ENCODE data around the gene DSTN.

Gene DSTN

DNA sequence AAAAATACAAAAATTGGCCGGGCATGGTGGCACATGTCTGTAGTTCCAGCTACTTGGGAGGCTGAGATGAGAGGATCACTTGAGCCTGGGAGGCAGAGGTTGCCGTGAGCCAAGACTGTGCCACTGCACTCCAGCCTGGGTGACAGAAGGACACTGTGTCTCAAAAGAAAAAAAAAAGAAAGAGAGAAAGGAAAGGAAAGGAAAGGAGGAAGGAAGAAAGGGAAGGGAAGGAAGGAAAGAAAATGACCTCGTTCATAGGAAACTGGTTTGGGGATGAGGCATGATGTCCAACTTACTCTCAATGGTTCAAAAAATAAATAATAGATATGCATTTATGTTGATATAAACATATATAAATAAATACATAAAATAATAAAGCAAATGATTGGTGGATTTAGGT, 31.9 kb upstream of the DSTN start:
- TF ChIP-seq, protein P1, sequence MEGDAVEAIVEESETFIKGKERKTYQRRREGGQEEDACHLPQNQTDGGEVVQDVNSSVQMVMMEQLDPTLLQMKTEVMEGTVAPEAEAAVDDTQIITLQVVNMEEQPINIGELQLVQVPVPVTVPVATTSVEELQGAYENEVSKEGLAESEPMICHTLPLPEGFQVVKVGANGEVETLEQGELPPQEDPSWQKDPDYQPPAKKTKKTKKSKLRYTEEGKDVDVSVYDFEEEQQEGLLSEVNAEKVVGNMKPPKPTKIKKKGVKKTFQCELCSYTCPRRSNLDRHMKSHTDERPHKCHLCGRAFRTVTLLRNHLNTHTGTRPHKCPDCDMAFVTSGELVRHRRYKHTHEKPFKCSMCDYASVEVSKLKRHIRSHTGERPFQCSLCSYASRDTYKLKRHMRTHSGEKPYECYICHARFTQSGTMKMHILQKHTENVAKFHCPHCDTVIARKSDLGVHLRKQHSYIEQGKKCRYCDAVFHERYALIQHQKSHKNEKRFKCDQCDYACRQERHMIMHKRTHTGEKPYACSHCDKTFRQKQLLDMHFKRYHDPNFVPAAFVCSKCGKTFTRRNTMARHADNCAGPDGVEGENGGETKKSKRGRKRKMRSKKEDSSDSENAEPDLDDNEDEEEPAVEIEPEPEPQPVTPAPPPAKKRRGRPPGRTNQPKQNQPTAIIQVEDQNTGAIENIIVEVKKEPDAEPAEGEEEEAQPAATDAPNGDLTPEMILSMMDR (IDR thresholded peaks at IDR 0.05; ENCODE audit: borderline replicate concordance, insufficient read depth, low read depth, low read length): no peak

GRCh38 chr20:17538517-17539170, 31.2 kb upstream of the DSTN start:
- TF ChIP-seq, protein P1 (IDR thresholded peaks at IDR 0.05; ENCODE audit: borderline replicate concordance, insufficient read depth, low read depth, low read length): no peak
- no peak overlapping the region for H3K4me3 ChIP-seq (ENCODE audit: low read depth, low read length)

More for the DNA sequence above, 31.9 kb upstream of the DSTN start:
- no peak overlapping the region for H3K4me3 ChIP-seq (ENCODE audit: low read depth, low read length)

DNA sequence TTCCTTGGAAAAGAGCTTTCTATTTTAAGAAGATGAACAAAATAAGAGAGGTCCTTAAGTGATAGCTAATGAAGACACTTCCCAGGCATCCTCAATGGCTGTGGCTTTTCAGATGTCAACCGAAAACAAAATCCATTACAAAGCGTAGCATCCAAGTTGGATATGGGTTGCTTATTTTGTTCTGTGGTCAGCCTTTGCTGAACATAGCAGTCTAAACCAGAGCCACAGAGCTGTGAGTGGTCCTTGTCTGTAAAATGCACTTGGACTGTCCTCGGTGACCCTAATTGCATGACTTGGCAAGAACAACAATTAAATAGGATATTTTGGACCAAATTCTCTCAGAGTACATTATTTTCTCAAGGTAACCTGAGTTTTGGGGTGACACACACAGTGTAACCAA, 28.3 kb upstream of the DSTN start:
- TF ChIP-seq, protein P1 (IDR thresholded peaks at IDR 0.05; ENCODE audit: borderline replicate concordance, insufficient read depth, low read depth, low read length): no peak
- H3K4me3 ChIP-seq (ENCODE audit: low read depth, low read length): no peak overlapping the region

DNA sequence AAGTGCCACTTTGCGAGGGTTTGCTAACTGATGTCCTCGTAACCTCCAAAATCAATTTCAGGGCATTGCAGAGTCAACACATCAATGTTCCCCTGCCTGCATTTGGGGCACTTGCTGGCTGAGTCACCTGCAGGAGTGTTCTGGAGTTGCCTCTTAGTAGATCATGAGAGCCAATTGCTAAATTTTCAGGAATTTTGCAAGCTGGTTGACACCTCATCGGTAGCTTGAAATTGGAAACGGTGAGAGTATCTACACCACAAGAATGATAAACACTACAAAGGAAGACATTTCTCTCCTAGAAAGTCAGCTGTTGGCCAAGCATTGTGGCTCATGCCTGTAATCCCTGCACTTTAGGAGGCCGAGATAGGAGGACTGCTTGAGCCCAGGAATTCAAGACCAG, 27.9 kb upstream of the DSTN start:
- H3K4me3 ChIP-seq (ENCODE audit: low read depth, low read length): no peak overlapping the region
- TF ChIP-seq, protein P1 (IDR thresholded peaks at IDR 0.05; ENCODE audit: borderline replicate concordance, insufficient read depth, low read depth, low read length): no peak

DNA sequence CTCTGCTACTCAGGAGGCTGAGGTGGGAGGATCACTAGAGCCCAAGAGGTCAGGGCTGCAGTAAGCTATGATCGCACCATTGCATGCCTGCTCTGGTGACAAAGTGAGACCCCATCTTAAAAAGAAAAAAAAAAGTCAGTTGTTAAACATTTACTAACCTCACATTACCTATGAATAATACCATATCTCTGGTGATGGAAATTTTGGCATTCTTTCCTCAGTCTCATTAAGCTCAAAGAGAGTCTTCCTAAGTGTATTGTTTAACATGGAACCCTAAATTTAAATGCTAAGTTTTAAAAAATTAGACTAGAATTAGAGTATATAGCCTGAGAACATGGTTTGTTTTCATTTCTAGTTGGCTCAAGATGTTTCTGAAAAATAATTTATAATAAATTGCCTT, 27.4 kb upstream of the DSTN start:
- TF ChIP-seq, protein P1 (IDR thresholded peaks at IDR 0.05; ENCODE audit: borderline replicate concordance, insufficient read depth, low read depth, low read length): no peak
- no peak overlapping the region for H3K4me3 ChIP-seq (ENCODE audit: low read depth, low read length)

GRCh38 chr20:17542993-17543412, 26.9 kb upstream of the DSTN start:
- TF ChIP-seq, protein P1 (IDR thresholded peaks at IDR 0.05; ENCODE audit: borderline replicate concordance, insufficient read depth, low read depth, low read length): no peak
- no peak overlapping the region for H3K4me3 ChIP-seq (ENCODE audit: low read depth, low read length)

DNA sequence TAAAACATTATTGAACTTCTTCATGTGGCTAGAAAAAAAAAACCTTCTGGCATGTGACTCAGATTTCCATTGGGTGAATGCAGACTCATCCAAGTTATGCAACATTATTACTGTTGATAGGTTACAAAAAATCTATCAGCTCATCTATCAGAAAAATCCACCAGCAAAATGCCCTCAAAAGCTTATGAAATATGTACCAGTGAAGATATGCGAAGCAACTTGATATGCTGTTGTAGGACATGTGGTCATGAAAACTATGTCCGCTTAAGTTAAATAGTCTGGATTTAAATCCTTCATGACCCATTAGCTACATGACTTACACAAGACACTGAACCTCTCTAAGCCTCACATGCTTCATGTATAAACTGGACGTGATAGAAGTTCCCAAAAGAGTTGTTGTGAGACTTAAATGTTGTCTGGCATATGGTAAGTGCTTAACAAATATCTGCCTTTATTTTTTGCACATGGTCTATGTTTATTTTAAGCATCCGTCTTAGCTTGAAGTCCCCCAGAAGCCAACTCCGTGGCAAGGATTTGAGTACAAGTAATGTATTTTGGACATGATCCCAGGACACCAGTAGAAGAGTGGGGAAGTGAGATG, 26.2 kb upstream of the DSTN start:
- TF ChIP-seq, protein P1 (IDR thresholded peaks at IDR 0.05; ENCODE audit: borderline replicate concordance, insufficient read depth, low read depth, low read length): no peak
- H3K4me3 ChIP-seq (ENCODE audit: low read depth, low read length): no peak overlapping the region

Data from GM12875 (cell line).